GM12864 (cell line): ENCODE results near the gene HPN.

Source experiments
- DNase-seq: peaks from one replicate; pipeline ENCODE4 v3.0.0-alpha.2; 2011; ENCODE audit warnings: low read depth
- H3K4me3 ChIP-seq: 2 replicates; pipeline ENCODE4 v1.5.1; 2011; ENCODE audit warnings: mild to moderate bottlenecking, low read depth, low read length, control low read depth
- CTCF ChIP-seq: IDR thresholded peaks from 2 replicates; pipeline ENCODE4 v1.5.1; 2011; ENCODE audit warnings: low read depth, mild to moderate bottlenecking, moderate library complexity, low read length, control low read depth, inconsistent platforms; ENCODE audit errors: missing control alignments

HPN gene

DNA sequence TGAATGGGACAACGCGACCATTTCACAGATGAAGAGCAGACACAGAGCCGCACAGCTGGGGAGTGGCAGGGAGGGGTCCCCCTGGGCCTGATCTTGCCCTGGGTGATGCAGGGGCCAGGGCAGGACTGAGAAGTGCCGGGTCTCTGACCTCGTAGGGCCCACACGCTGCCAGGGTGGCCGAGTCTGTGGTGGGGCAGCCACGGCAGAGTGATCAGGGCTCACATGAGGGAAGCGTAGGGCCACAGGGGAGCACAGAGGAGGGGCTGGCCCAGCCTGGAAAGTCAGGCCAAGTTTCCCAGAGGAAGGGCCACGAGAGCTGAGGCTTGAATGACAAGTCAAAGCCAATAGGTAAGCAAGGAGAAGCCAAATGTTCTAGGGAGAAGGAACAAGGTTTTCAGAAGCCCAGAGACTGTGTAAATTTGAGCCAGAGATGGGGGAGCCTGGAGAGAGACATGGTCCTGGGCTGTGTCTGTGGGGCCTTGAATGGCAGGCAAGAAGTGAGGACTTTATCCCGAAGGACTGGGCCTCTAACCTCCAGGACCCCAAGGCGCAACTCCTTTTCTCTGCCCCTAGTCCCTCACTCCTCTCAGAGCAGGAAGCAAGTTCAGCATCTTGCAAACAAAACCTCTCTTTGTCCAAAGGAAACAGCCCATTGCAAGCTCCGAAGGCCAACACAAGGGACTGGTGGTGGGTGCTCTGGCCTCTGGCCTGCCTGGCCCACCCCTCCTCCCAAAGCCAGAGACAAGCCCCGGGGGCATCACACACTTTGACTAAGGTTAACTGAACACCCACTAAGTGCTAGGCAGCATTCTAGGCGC is 42.4 kb downstream of the HPN start:
- H3K4me3 ChIP-seq: no peak overlapping the region
- no peak for TF ChIP-seq CTCF
- no peak for DNase-seq

DNA sequence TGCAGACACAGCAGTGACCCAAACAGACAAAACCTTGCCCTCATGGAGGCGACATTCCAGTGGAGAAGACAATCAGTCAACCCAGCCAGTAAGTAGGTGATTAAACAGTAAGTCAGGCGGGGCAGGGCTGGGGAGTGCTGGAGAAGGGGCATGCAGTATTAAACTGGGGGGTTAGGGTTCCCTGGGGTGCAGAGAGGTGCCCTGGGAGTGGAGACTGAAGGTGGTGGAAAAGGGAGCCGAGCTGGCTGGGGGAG is 42.9 kb downstream of the HPN start:
- no peak overlapping the region for H3K4me3 ChIP-seq
- no peak for DNase-seq

GRCh38 chr19:35085947-35086346 is 44.4 kb downstream of the HPN start:
- TF ChIP-seq CTCF: no peak
- peak; percentile 61 for DNase-seq

More for the DNA sequence above, 42.9 kb downstream of the HPN start:
- no peak for TF ChIP-seq CTCF

DNA sequence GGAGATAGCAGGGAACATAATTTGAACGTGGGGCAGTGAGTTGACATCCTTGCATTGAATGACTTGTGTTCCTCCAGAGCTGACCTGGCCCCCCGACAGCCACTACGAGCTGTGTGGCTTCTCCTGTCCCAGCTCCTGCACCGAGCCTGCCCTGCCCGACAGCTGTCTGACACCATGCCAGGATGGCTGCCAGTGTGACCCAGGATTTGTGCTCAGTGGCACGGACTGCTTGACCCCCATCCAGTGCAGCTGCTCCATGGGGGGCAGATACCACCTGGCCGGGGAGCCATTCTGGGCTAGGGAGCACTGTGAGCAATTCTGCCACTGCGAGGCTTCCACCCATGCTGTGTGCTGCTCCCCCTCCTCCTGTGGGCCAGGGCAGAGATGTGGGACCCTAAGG is 44.9 kb downstream of the HPN start:
- H3K4me3 ChIP-seq: no peak overlapping the region
- TF ChIP-seq CTCF: no peak
- DNase-seq: no peak

More at GRCh38 chr19:35085947-35086346, 44.4 kb downstream of the HPN start:
- H3K4me3 ChIP-seq: no peak overlapping the region

DNA sequence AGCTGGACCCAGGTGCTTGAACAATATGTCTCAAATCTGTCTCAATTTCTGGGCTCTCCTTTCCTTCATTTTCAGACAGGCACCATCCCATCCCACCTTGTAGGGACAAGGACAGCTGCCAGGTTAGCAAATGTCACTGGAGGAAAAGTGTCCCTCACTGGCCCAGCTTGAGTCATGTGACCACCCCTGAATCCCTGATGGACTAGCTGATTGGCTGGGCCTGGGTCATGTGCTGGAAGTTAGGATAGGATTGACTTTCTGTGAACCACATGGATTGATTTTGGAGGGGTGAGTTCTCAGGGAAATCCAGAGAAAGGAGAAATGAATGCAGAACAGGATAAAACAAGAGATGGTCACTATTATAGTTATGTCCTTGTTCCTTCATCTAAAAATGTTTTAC is 45.9 kb downstream of the HPN start:
- no peak for DNase-seq
- no peak for TF ChIP-seq CTCF
- H3K4me3 ChIP-seq: no peak overlapping the region

GRCh38 chr19:35088131-35088913 is 46.8 kb downstream of the HPN start:
- no peak for DNase-seq
- H3K4me3 ChIP-seq: no peak overlapping the region
- TF ChIP-seq CTCF: no peak
